GM23338 (cell line): Measurements from ENCODE around the gene LRIT1.

Experiments used
- CREB1 ChIP-seq: fragments of 250-450 bp; sonication (Bioruptor Pico); IDR thresholded peaks from 2 replicates; pipeline ENCODE4 v1.5.0; 2020; ENCODE audit warnings: low read depth, mild to moderate bottlenecking, moderate library complexity
- EZH2 ChIP-seq: fragments of 200-600 bp; sonication (generic); IDR thresholded peaks from one replicate; pipeline ENCODE4 v1.8.0; 2017; ENCODE audit warnings: antibody characterized with exemption, mild to moderate bottlenecking, low read depth; ENCODE audit not compliant: unreplicated experiment
- TF ChIP-seq, protein P1 (sequence below), 2 experiments: fragments of 200-600 bp in 1 of 2; sonication (generic) in 1 of 2; conservative IDR thresholded peaks; 2 replicates each; pipeline versions ENCODE4 v1.5.1 to v1.6.1; 2016 to 2017; ENCODE audit warnings: antibody characterized with exemption in 2 of 2, low read depth in 2 of 2, mild to moderate bottlenecking in 2 of 2, moderate library complexity in 1 of 2

DNA sequence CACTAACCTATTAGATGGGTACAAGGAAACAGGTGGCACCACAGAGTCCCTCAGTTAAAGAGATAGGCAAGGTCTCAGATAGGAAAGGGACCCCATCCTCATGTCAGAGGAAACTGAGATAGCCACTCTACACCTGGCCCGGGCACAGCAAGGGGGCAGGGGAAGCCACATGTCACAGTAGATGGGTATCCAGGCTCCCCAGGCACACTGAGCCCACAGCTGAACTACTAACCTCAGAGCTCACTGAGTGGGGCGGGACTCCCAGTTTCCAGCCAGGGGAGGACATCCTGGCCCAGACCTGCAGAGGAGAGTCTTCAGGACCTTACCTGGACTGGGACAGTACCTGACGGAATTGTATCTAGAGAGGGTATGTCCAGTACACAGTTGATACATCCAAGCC is 50.7 kb downstream of the LRIT1 start:
- TF ChIP-seq, protein P1, sequence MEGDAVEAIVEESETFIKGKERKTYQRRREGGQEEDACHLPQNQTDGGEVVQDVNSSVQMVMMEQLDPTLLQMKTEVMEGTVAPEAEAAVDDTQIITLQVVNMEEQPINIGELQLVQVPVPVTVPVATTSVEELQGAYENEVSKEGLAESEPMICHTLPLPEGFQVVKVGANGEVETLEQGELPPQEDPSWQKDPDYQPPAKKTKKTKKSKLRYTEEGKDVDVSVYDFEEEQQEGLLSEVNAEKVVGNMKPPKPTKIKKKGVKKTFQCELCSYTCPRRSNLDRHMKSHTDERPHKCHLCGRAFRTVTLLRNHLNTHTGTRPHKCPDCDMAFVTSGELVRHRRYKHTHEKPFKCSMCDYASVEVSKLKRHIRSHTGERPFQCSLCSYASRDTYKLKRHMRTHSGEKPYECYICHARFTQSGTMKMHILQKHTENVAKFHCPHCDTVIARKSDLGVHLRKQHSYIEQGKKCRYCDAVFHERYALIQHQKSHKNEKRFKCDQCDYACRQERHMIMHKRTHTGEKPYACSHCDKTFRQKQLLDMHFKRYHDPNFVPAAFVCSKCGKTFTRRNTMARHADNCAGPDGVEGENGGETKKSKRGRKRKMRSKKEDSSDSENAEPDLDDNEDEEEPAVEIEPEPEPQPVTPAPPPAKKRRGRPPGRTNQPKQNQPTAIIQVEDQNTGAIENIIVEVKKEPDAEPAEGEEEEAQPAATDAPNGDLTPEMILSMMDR (conservative IDR thresholded peaks at IDR 0.05; ENCODE audit: low read depth in 2 of 2) = no peak
- no peak for TF ChIP-seq CREB1 (CRISPR knock-in tag)
- TF ChIP-seq EZH2 = no peak
